AG09319 (cell line): ENCODE measurements around the gene KCNF1.

Experiments
- DNase-seq: peaks from one replicate; pipeline ENCODE4 v3.0.0-alpha.2; 2010; ENCODE audit warnings: low read depth; ENCODE audit errors: extremely low read depth
- CTCF ChIP-seq: IDR thresholded peaks from 2 replicates; pipeline ENCODE4 v1.5.1; 2011; ENCODE audit warnings: low read depth, mild to moderate bottlenecking, inconsistent platforms, low read length, moderate library complexity

KCNF1 gene

GRCh38 chr2:10921525-10921924 is 9.8 kb downstream of the KCNF1 start:
- TF ChIP-seq CTCF = no peak

GRCh38 chr2:10922307-10923007 is 10.7 kb downstream of the KCNF1 start:
- TF ChIP-seq CTCF = no peak
- no peak for DNase-seq

More at GRCh38 chr2:10921525-10921924, 9.8 kb downstream of the KCNF1 start:
- no peak for DNase-seq

- no peak for TF ChIP-seq CTCF
- no peak for DNase-seq
These were observed 11.3 kb downstream of the KCNF1 start for GRCh38 chr2:10923008-10923375.

GRCh38 chr2:10923965-10924364 is 12.2 kb downstream of the KCNF1 start:
- DNase-seq = no peak
- TF ChIP-seq CTCF = no peak

DNA sequence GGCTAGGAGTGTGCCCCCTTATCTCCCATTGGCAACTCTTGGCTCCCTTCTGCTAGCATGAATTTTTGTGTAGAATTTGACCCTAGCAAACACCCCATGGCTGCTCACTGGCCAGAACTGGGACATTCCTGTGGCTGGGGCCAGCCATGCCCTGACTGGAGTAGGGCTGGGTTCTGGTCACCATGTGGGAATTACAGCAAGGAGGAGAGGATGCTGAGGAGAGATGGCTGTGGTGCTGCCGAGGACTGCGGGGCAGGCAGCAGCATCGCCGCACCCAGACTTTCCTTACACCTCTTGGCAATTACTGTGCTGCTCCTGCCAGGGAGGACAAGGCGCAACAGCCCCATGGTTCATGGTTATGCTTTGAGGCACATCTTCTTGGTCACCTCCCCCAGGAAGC is 12.7 kb downstream of the KCNF1 start:
- no peak for TF ChIP-seq CTCF
- no peak for DNase-seq

- no peak for DNase-seq
- TF ChIP-seq CTCF = no peak
These were observed 13.1 kb downstream of the KCNF1 start for GRCh38 chr2:10924859-10925258.

- DNase-seq = no peak
- no peak for TF ChIP-seq CTCF
These were observed 14.6 kb downstream of the KCNF1 start for GRCh38 chr2:10926191-10926820.
